ENCODE results near the gene HOXB7. TPM values are rescaled to one million over a fixed set of nuclear protein-coding genes. Genes with fewer than 3 reads are reported as not detected.

Gene HOXB7
- total and polyA plus RNA-seq, 7 donors: 1.1 to 67.3 (median 6.6) TPM

GRCh38 chr17:48632579-48633265, 21.9 kb upstream of the HOXB7 start:
- Histone ChIP-seq H3K9me3 (no peaks in the 10 kb centered on the region), H3K36me3 (no peaks in the 10 kb centered on the region), H3K27me3 (peaks cover 72 to 100% (median 100%) of the 10 kb centered on the region in 3 donors), H3K27ac (no peak overlapping the region), H3K4me3 (no peak overlapping the region), H3K4me1 (peaks cover 0 to 16% (median 7%) of the 10 kb centered on the region in 4 donors)
- TF ChIP-seq CTCF (IDR thresholded peaks at IDR 0.05) (no peak), POLR2A (IDR thresholded peaks at IDR 0.05) (no peak), POLR2AphosphoS5 (IDR thresholded peaks at IDR 0.05) (no peak), EP300 (IDR thresholded peaks at IDR 0.05) (no peak)
- intact Hi-C loops (cut with DNase I): no loop called here
- DNase-seq: peak; percentile 8
- WGBS, 2 donors: 17 to 58% methylated on average over 7 of the region's 7 CpGs

GRCh38 chr17:48631693-48632578, 21.1 kb upstream of the HOXB7 start:
- Histone ChIP-seq H3K27me3 (peaks cover 74 to 100% (median 100%) of the 10 kb centered on the region in 3 donors), H3K4me1 (peaks cover 0 to 19% (median 8%) of the 10 kb centered on the region in 4 donors), H3K9me3 (no peaks in the 10 kb centered on the region), H3K36me3 (no peaks in the 10 kb centered on the region), H3K4me3 (no peak overlapping the region), H3K27ac (no peak overlapping the region)
- intact Hi-C loops (cut with DNase I): no loop called here
- TF ChIP-seq POLR2A (IDR thresholded peaks at IDR 0.05): no peak
- TF ChIP-seq CTCF (IDR thresholded peaks at IDR 0.05): no peak
- TF ChIP-seq POLR2AphosphoS5 (IDR thresholded peaks at IDR 0.05): no peak
- TF ChIP-seq EP300 (IDR thresholded peaks at IDR 0.05): no peak
- WGBS, 2 donors: 21 to 58% methylated on average over 7 of the region's 7 CpGs
- DNase-seq: peak; percentile 12

GRCh38 chr17:48630925-48631692, 20.3 kb upstream of the HOXB7 start:
- Histone ChIP-seq H3K9me3 (no peaks in the 10 kb centered on the region), H3K4me1 (peaks cover 0 to 21% (median 13%) of the 10 kb centered on the region in 4 donors), H3K36me3 (no peaks in the 10 kb centered on the region), H3K27me3 (peaks cover 74 to 100% (median 100%) of the 10 kb centered on the region in 3 donors), H3K27ac (no peak overlapping the region), H3K4me3 (no peak overlapping the region)
- peak; percentile 48 for DNase-seq
- 14 to 48% methylated on average over 15 of the region's 15 CpGs for WGBS, 2 donors
- intact Hi-C loops (cut with DNase I): no loop called here
- no peak for TF ChIP-seq POLR2AphosphoS5 (IDR thresholded peaks at IDR 0.05)
- TF ChIP-seq CTCF (IDR thresholded peaks at IDR 0.05): no peak
- TF ChIP-seq POLR2A (IDR thresholded peaks at IDR 0.05): no peak
- TF ChIP-seq EP300 (IDR thresholded peaks at IDR 0.05): no peak

GRCh38 chr17:48630009-48630924, 19.4 kb upstream of the HOXB7 start:
- DNase-seq: no peak
- H3K36me3 ChIP-seq: no peaks in the 10 kb centered on the region
- 17 to 59% methylated on average over 15 of the region's 15 CpGs for WGBS, 2 donors
- no peak for TF ChIP-seq POLR2A (IDR thresholded peaks at IDR 0.05)
- TF ChIP-seq EP300 (IDR thresholded peaks at IDR 0.05): no peak
- TF ChIP-seq CTCF (IDR thresholded peaks at IDR 0.05): no peak
- TF ChIP-seq POLR2AphosphoS5 (IDR thresholded peaks at IDR 0.05): no peak
- no peak overlapping the region for H3K27ac ChIP-seq
- H3K4me1 ChIP-seq: peaks cover 0 to 30% (median 22%) of the 10 kb centered on the region in 4 donors
- intact Hi-C loops (cut with DNase I): no loop called here
- no peaks in the 10 kb centered on the region for H3K9me3 ChIP-seq
- peaks cover 74 to 100% (median 100%) of the 10 kb centered on the region in 3 donors for H3K27me3 ChIP-seq
- no peak overlapping the region for H3K4me3 ChIP-seq

Measured in sigmoid colon (tissue), 7 donors.